Esophagus squamous epithelium (tissue), 5 donors: ENCODE data around the gene NOSTRIN. TPM values are rescaled to one million over a fixed set of nuclear protein-coding genes. Genes with fewer than 3 reads are reported as not detected.

Experiments
- DNase-seq: peaks from one replicate; lab custom pipeline; 2025; lab: John Stamatoyannopoulos, UW
- H3K27ac ChIP-seq, 4 donors: fragments of 200-600 bp; sonication (generic); one replicate each; pipeline ENCODE4 v1.5.1; 2016 to 2019; ENCODE audit warnings: mild to moderate bottlenecking in 1 of 4
- H3K27me3 ChIP-seq, 4 donors: fragments of 200-600 bp; sonication (generic); 1 replicate in 3 of 4; 2 replicates in 1 of 4; pipeline versions ENCODE4 v1.5.1 to v1.6.0; 2017 to 2021; ENCODE audit warnings: antibody characterized with exemption in 1 of 4
- H3K36me3 ChIP-seq, 3 donors: fragments of 200-600 bp; sonication (generic); one replicate each; pipeline ENCODE4 v1.5.1; 2016 to 2019
- H3K4me1 ChIP-seq, 3 donors: fragments of 200-600 bp; sonication (generic); one replicate each; pipeline ENCODE4 v1.5.1; 2017 to 2019
- H3K4me3 ChIP-seq, 4 donors: fragments of 200-600 bp; sonication (generic); 1 replicate in 3 of 4; 2 replicates in 1 of 4; pipeline ENCODE4 v1.5.1; 2016 to 2019; ENCODE audit warnings: mild to moderate bottlenecking in 2 of 4, moderate library complexity in 1 of 4
- H3K9me3 ChIP-seq, 3 donors: fragments of 200-600 bp; sonication (generic); one replicate each; pipeline ENCODE4 v1.5.1; 2016 to 2019
- CTCF ChIP-seq, 6 experiments: fragments of 450-650 bp in 4 of 6; fragments of 200-600 bp in 2 of 6; sonication (generic) in 2 of 6; IDR thresholded peaks; one replicate each; pipeline ENCODE4 v1.5.1; 2016 to 2019; ENCODE audit warnings: antibody characterized with exemption in 6 of 6, mild to moderate bottlenecking in 4 of 6, moderate library complexity in 4 of 6
- POLR2A ChIP-seq, 4 donors: fragments of 450-650 bp; IDR thresholded peaks; one replicate each; pipeline ENCODE4 v1.6.1; 2017; ENCODE audit warnings: antibody characterized with exemption in 4 of 4, mild to moderate bottlenecking in 4 of 4, moderate library complexity in 3 of 4
- WGBS, 2 donors: methylation state at CpG; one replicate each; pipeline ENCODE4 v1.1.5; 2018; 5-methylcytosine and 5-hydroxymethylcytosine counted together
- intact Hi-C: fragments of 100-400 bp; cut with DNase I; formaldehyde crosslinking; loops from one replicate; pipeline ENCODE4 v1.15.0; 2022
- total RNA-seq, 4 donors: library from RNA; depleted of rRNA; stranded (reverse); fragments of >200 nt; gene quantifications; one replicate each; pipeline ENCODE4 v1.1.0, GENCODE V29; 2016
- donor health status: DM: yes; HTN: yes; CAD: no.

NOSTRIN gene
- total RNA-seq = 10 to 100 TPM in 1 of 4 donors, 1 to 10 TPM in 2, under 1 TPM in 1; 0.76 to 15.6 (median 4.2) TPM

GRCh38 chr2:168801961-168802858 lies at the start of gene NOSTRIN:
TSS of gene NOSTRIN (plus strand) at chr2:168802637. CDS start at chr2:168802647, 10 bp downstream.
- Histone ChIP-seq H3K27ac (peak within 1 kb of the TSS; percentile 7 to 80 (median 54)), H3K36me3 (no peaks in the 10 kb centered on the region), H3K27me3 (no peaks in the 10 kb centered on the region), H3K9me3 (no peaks in the 10 kb centered on the region), H3K4me1 (peaks cover 0 to 22% (median 0%) of the 10 kb centered on the region in 3 donors), H3K4me3 (peak within 1 kb of the TSS; percentile 0 to 53 (median 26))
- intact Hi-C loops = no loop called here
- 43 to 66% methylated on average over 8 to 10 of the region's 10 CpGs for WGBS, 2 donors
- no peak for DNase-seq
- TF ChIP-seq POLR2A (IDR thresholded peaks at IDR 0.05) (peak in 2 of 4 donors; percentile 11 to 15), CTCF (IDR thresholded peaks at IDR 0.05) (no peak)

DNA sequence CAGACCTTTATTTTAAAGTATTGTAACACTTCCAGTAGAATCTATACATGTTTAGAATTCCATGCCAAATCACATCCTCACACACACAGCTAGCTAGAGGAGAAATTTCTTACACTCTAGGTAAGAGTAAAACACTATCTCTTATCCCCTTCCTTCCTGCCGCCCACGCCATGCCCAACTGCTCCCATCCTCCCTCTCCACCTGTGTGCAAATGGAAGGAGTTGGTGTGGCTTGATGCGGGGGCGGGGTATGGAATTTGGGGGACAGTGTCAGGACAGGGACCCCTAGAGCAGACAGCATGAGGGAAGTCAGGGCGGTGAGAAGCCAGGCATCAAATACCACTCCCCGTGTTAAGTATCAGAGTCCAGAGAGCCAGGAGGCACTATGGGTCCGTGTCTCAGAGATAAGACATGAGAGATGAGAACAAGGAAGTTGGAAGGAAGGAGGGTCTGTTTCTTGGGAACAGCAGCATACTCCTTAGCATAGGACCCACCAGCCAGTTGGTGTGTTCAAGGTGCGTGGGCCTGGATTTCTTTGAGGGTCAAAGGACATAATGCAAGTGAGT lies 48.6 kb upstream of the NOSTRIN start:
- H3K27me3 ChIP-seq = no peaks in the 10 kb centered on the region
- peaks cover 0 to 18% (median 0%) of the 10 kb centered on the region in 3 donors for H3K36me3 ChIP-seq
- no peaks in the 10 kb centered on the region for H3K9me3 ChIP-seq
- H3K4me3 ChIP-seq = no peak overlapping the region
- H3K27ac ChIP-seq = no peak overlapping the region
- TF ChIP-seq POLR2A (IDR thresholded peaks at IDR 0.05) (no peak), CTCF (IDR thresholded peaks at IDR 0.05) (no peak)
- DNase-seq = no peak
- 79 to 95% methylated on average over 3 to 7 of the region's 8 CpGs for WGBS, 2 donors
- no peaks in the 10 kb centered on the region for H3K4me1 ChIP-seq
- intact Hi-C loops = no loop called here

DNA sequence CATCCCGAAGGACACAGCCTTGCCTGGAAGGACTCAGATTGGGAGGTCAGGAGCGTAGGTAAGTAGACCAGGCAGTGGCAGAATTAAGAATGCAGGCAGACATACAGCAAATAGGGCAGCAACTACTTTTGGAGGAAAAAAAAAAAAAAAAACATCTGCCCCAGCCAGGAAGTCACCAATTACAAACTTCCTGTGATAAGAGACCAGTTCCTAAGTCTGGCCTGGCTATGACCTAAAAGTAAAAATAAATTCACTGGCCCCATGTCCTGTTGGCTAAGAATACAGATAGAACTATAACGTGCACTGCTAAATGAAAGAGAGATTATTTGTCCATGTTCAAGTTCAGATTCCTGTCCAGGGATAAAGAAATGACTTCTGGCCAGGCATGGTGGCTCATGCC lies 45.2 kb upstream of the NOSTRIN start:
- H3K4me1 ChIP-seq = no peaks in the 10 kb centered on the region
- TF ChIP-seq POLR2A (IDR thresholded peaks at IDR 0.05) = no peak
- TF ChIP-seq CTCF (IDR thresholded peaks at IDR 0.05) = no peak
- H3K9me3 ChIP-seq = no peaks in the 10 kb centered on the region
- 54 to 65% methylated on average over 3 of the region's 3 CpGs for WGBS, 2 donors
- no peaks in the 10 kb centered on the region for H3K27me3 ChIP-seq
- DNase-seq = no peak
- intact Hi-C loops = no loop called here
- no peak overlapping the region for H3K27ac ChIP-seq
- no peak overlapping the region for H3K4me3 ChIP-seq
- H3K36me3 ChIP-seq = peaks cover 0 to 18% (median 0%) of the 10 kb centered on the region in 3 donors

DNA sequence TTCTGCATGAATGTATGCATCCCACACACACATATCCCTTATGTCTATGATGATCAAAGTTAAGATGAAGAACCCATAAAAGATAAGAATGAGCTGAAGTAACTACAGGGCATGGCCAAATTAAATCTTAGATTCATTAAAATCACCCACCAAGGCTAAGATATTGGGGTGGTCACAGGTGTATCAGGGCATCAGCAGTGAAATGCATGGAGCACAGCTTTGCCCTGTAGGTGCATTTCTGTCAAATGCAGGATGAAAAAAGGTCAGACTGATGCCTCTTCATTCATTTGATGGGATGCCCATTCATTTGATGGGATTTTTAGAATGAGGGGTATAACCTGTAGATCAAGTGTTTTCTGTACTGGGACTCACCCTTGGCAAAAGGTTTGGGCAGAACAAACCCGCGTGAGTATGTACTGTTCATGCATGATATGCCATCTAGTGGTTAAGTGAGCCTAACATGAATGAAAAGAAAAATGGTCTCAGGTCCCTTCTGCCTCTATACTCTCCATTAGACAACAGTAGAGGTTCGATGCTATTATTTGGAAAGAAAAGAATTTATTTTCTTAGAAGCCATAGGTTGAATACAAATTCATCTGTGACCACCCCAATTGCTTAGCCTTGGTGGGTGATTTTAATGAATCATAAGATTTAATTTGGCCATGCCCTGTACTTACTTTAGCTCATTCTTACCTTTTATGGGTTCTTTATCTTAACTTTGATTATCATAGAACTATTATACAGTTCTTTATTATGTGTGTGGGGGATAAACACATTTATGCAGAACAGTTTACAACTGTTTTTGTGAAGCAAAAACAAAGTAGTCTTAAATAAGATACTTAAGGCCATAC lies 43.2 kb upstream of the NOSTRIN start:
- intact Hi-C loops = no loop called here
- Histone ChIP-seq H3K36me3 (peaks cover 0 to 17% (median 0%) of the 10 kb centered on the region in 3 donors), H3K9me3 (no peaks in the 10 kb centered on the region), H3K27me3 (no peaks in the 10 kb centered on the region), H3K27ac (no peak overlapping the region), H3K4me3 (no peak overlapping the region), H3K4me1 (no peaks in the 10 kb centered on the region)
- TF ChIP-seq CTCF (IDR thresholded peaks at IDR 0.05) (peak in 5 of 6 experiments; percentile 46 to 72 (median 57)), POLR2A (IDR thresholded peaks at IDR 0.05) (no peak)
- DNase-seq = no peak
- WGBS, 2 donors = 12 to 16% methylated on average over 3 of the region's 3 CpGs
